D721Med (cell line): ENCODE results near the gene GPC3.

ENCODE experiments used
- DNase-seq: peaks from one replicate; pipeline ENCODE4 v3.0.0; 2011; ENCODE audit warnings: low spot score; ENCODE audit not compliant: insufficient read length
- FAIRE-seq: peaks from 2 replicates; lab custom pipeline; 2011; peaks lifted over from hg19 to GRCh38; lab: Jason Lieb, UNC
- CTCF ChIP-seq: IDR thresholded peaks from 2 replicates; pipeline ENCODE4 v1.5.1; 2012; ENCODE audit warnings: mild to moderate bottlenecking, control low read depth; ENCODE audit not compliant: insufficient read depth; ENCODE audit errors: missing control alignments

GPC3 gene

GRCh38 chrX:133837091-133837490 lies 148.3 kb downstream of the GPC3 start:
- no peak for FAIRE-seq
- TF ChIP-seq CTCF = no peak
- no peak for DNase-seq

- FAIRE-seq (no peak), DNase-seq (no peak)
- TF ChIP-seq CTCF = no peak
Measured at GRCh38 chrX:133836561-133836960, 148.8 kb downstream of the GPC3 start.

- TF ChIP-seq CTCF = no peak
- DNase-seq = no peak
- FAIRE-seq = no peak
Measured at GRCh38 chrX:133834771-133835170, 150.6 kb downstream of the GPC3 start.

GRCh38 chrX:133819546-133819945 lies 165.8 kb downstream of the GPC3 start:
- no peak for TF ChIP-seq CTCF
- FAIRE-seq (no peak), DNase-seq (no peak)

- FAIRE-seq = no peak
- DNase-seq = no peak
- TF ChIP-seq CTCF = no peak
Measured at GRCh38 chrX:133818019-133818418, 167.4 kb downstream of the GPC3 start.

GRCh38 chrX:133815496-133815895 lies 169.9 kb downstream of the GPC3 start:
- FAIRE-seq = no peak
- no peak for DNase-seq
- TF ChIP-seq CTCF = no peak

GRCh38 chrX:133813971-133814370 lies 171.4 kb downstream of the GPC3 start:
- TF ChIP-seq CTCF = no peak
- FAIRE-seq (no peak), DNase-seq (no peak)
